Measurements from ENCODE around the gene CAMTA1.

The CAMTA1 gene

GRCh38 chr1:7356079-7356478 is 570.8 kb downstream of the CAMTA1 start:
- no peaks in the 10 kb centered on the region for H3K9me3 Mint-ChIP-seq
- intact Hi-C loops (cut with micrococcal nuclease): no loop called here
- H3K4me1 Mint-ChIP-seq (ENCODE audit: low read depth): no peaks in the 10 kb centered on the region
- H3K36me3 Mint-ChIP-seq (ENCODE audit: low read depth): no peaks in the 10 kb centered on the region
- H3K4me3 Mint-ChIP-seq: no peak overlapping the region
- H3K27ac Mint-ChIP-seq: no peak overlapping the region
- H3K27me3 Mint-ChIP-seq: peaks cover 4% of the 10 kb centered on the region

- intact Hi-C loops (cut with micrococcal nuclease): no loop called here
- no peaks in the 10 kb centered on the region for H3K4me1 Mint-ChIP-seq (ENCODE audit: low read depth)
Measured at GRCh38 chr1:7358425-7358824, 573.2 kb downstream of the CAMTA1 start.

GRCh38 chr1:7360526-7360925 is 575.3 kb downstream of the CAMTA1 start:
- H3K9me3 Mint-ChIP-seq: no peaks in the 10 kb centered on the region

More at GRCh38 chr1:7358425-7358824, 573.2 kb downstream of the CAMTA1 start:
- no peaks in the 10 kb centered on the region for H3K36me3 Mint-ChIP-seq (ENCODE audit: low read depth)
- no peak overlapping the region for H3K27ac Mint-ChIP-seq
- no peaks in the 10 kb centered on the region for H3K9me3 Mint-ChIP-seq
- no peak overlapping the region for H3K4me3 Mint-ChIP-seq
- peaks cover 4% of the 10 kb centered on the region for H3K27me3 Mint-ChIP-seq

GRCh38 chr1:7362947-7363346 is 577.7 kb downstream of the CAMTA1 start:
- Mint-ChIP-seq H3K27ac (no peak overlapping the region), H3K4me1 (ENCODE audit: low read depth) (no peaks in the 10 kb centered on the region), H3K36me3 (ENCODE audit: low read depth) (no peaks in the 10 kb centered on the region), H3K27me3 (no peaks in the 10 kb centered on the region), H3K9me3 (no peaks in the 10 kb centered on the region), H3K4me3 (no peak overlapping the region)
- intact Hi-C loops (cut with micrococcal nuclease): no loop called here

More at GRCh38 chr1:7360526-7360925, 575.3 kb downstream of the CAMTA1 start:
- no peaks in the 10 kb centered on the region for H3K36me3 Mint-ChIP-seq (ENCODE audit: low read depth)
- H3K4me1 Mint-ChIP-seq (ENCODE audit: low read depth): no peaks in the 10 kb centered on the region
- no peak overlapping the region for H3K4me3 Mint-ChIP-seq
- H3K27ac Mint-ChIP-seq: no peak overlapping the region
- peaks cover 2% of the 10 kb centered on the region for H3K27me3 Mint-ChIP-seq
- intact Hi-C loops (cut with micrococcal nuclease): no loop called here

GRCh38 chr1:7363450-7363849 is 578.2 kb downstream of the CAMTA1 start:
- intact Hi-C loops (cut with micrococcal nuclease): no loop called here
- H3K36me3 Mint-ChIP-seq (ENCODE audit: low read depth): no peaks in the 10 kb centered on the region
- H3K4me1 Mint-ChIP-seq (ENCODE audit: low read depth): no peaks in the 10 kb centered on the region
- no peaks in the 10 kb centered on the region for H3K27me3 Mint-ChIP-seq
- no peaks in the 10 kb centered on the region for H3K9me3 Mint-ChIP-seq
- H3K4me3 Mint-ChIP-seq: no peak overlapping the region
- H3K27ac Mint-ChIP-seq: no peak overlapping the region

GRCh38 chr1:7365706-7366105 is 580.5 kb downstream of the CAMTA1 start:
- H3K4me3 Mint-ChIP-seq: no peak overlapping the region
- H3K4me1 Mint-ChIP-seq (ENCODE audit: low read depth): no peaks in the 10 kb centered on the region
- no peak overlapping the region for H3K27ac Mint-ChIP-seq
- H3K9me3 Mint-ChIP-seq: no peaks in the 10 kb centered on the region
- no peaks in the 10 kb centered on the region for H3K36me3 Mint-ChIP-seq (ENCODE audit: low read depth)
- no peaks in the 10 kb centered on the region for H3K27me3 Mint-ChIP-seq
- intact Hi-C loops (cut with micrococcal nuclease): no loop called here

- H3K27me3 Mint-ChIP-seq: no peaks in the 10 kb centered on the region
- no peaks in the 10 kb centered on the region for H3K36me3 Mint-ChIP-seq (ENCODE audit: low read depth)
- no peak overlapping the region for H3K4me3 Mint-ChIP-seq
- no peaks in the 10 kb centered on the region for H3K4me1 Mint-ChIP-seq (ENCODE audit: low read depth)
- intact Hi-C loops (cut with micrococcal nuclease): no loop called here
- no peak overlapping the region for H3K27ac Mint-ChIP-seq
- no peaks in the 10 kb centered on the region for H3K9me3 Mint-ChIP-seq
Measured at GRCh38 chr1:7366286-7366954, 581.2 kb downstream of the CAMTA1 start.

GRCh38 chr1:7366955-7367665 is 581.9 kb downstream of the CAMTA1 start:
- no peaks in the 10 kb centered on the region for H3K36me3 Mint-ChIP-seq (ENCODE audit: low read depth)
- no peak overlapping the region for H3K4me3 Mint-ChIP-seq
- no peaks in the 10 kb centered on the region for H3K9me3 Mint-ChIP-seq
- intact Hi-C loops (cut with micrococcal nuclease): no loop called here
- no peaks in the 10 kb centered on the region for H3K4me1 Mint-ChIP-seq (ENCODE audit: low read depth)
- H3K27me3 Mint-ChIP-seq: no peaks in the 10 kb centered on the region
- H3K27ac Mint-ChIP-seq: no peak overlapping the region

GRCh38 chr1:7369866-7370265 is 584.6 kb downstream of the CAMTA1 start:
- Mint-ChIP-seq H3K9me3 (no peaks in the 10 kb centered on the region), H3K4me3 (no peak overlapping the region), H3K27ac (no peak overlapping the region), H3K4me1 (ENCODE audit: low read depth) (no peaks in the 10 kb centered on the region), H3K27me3 (no peaks in the 10 kb centered on the region), H3K36me3 (ENCODE audit: low read depth) (no peaks in the 10 kb centered on the region)
- intact Hi-C loops (cut with micrococcal nuclease): no loop called here

- H3K4me1 Mint-ChIP-seq (ENCODE audit: low read depth): no peaks in the 10 kb centered on the region
- intact Hi-C loops (cut with micrococcal nuclease): no loop called here
- H3K9me3 Mint-ChIP-seq: no peaks in the 10 kb centered on the region
- H3K4me3 Mint-ChIP-seq: no peak overlapping the region
- H3K27me3 Mint-ChIP-seq: no peaks in the 10 kb centered on the region
- no peaks in the 10 kb centered on the region for H3K36me3 Mint-ChIP-seq (ENCODE audit: low read depth)
- no peak overlapping the region for H3K27ac Mint-ChIP-seq
Measured at GRCh38 chr1:7371926-7372325, 586.7 kb downstream of the CAMTA1 start.

- H3K9me3 Mint-ChIP-seq: no peaks in the 10 kb centered on the region
- no peak overlapping the region for H3K4me3 Mint-ChIP-seq
- H3K27me3 Mint-ChIP-seq: no peaks in the 10 kb centered on the region
- no peaks in the 10 kb centered on the region for H3K36me3 Mint-ChIP-seq (ENCODE audit: low read depth)
- no peak overlapping the region for H3K27ac Mint-ChIP-seq
- intact Hi-C loops (cut with micrococcal nuclease): no loop called here
- H3K4me1 Mint-ChIP-seq (ENCODE audit: low read depth): no peaks in the 10 kb centered on the region
Measured at GRCh38 chr1:7372477-7373120, 587.3 kb downstream of the CAMTA1 start.

- intact Hi-C loops (cut with micrococcal nuclease): no loop called here
- no peaks in the 10 kb centered on the region for H3K27me3 Mint-ChIP-seq
- no peaks in the 10 kb centered on the region for H3K9me3 Mint-ChIP-seq
- H3K27ac Mint-ChIP-seq: no peak overlapping the region
- no peak overlapping the region for H3K4me3 Mint-ChIP-seq
- no peaks in the 10 kb centered on the region for H3K36me3 Mint-ChIP-seq (ENCODE audit: low read depth)
- no peaks in the 10 kb centered on the region for H3K4me1 Mint-ChIP-seq (ENCODE audit: low read depth)
Measured at GRCh38 chr1:7373251-7373650, 588.0 kb downstream of the CAMTA1 start.

GRCh38 chr1:7373876-7374562 is 588.8 kb downstream of the CAMTA1 start:
- intact Hi-C loops (cut with micrococcal nuclease): no loop called here
- no peak overlapping the region for H3K27ac Mint-ChIP-seq
- no peaks in the 10 kb centered on the region for H3K4me1 Mint-ChIP-seq (ENCODE audit: low read depth)
- no peaks in the 10 kb centered on the region for H3K36me3 Mint-ChIP-seq (ENCODE audit: low read depth)
- no peak overlapping the region for H3K4me3 Mint-ChIP-seq
- peaks cover 2% of the 10 kb centered on the region for H3K27me3 Mint-ChIP-seq
- no peaks in the 10 kb centered on the region for H3K9me3 Mint-ChIP-seq

- Mint-ChIP-seq H3K27me3 (peaks cover 5% of the 10 kb centered on the region), H3K27ac (no peak overlapping the region), H3K9me3 (no peaks in the 10 kb centered on the region), H3K4me3 (no peak overlapping the region), H3K4me1 (ENCODE audit: low read depth) (no peaks in the 10 kb centered on the region), H3K36me3 (ENCODE audit: low read depth) (no peaks in the 10 kb centered on the region)
- intact Hi-C loops (cut with micrococcal nuclease): no loop called here
Measured at GRCh38 chr1:7374563-7375160, 589.4 kb downstream of the CAMTA1 start.

Measured in dendritic cell treated with granulocyte-macrophage colony-stimulating factor and Interleukin-4, amounts not matched to agents 40 ng/mL and 50 ng/mL, for 4 days (primary cell).